Astrocyte (in vitro differentiated cells and primary cell): ENCODE data around the gene EPHA6. TPM values are rescaled to one million over a fixed set of nuclear protein-coding genes. Genes with fewer than 3 reads are reported as not detected.

Experiments
- DNase-seq: peaks from one replicate; pipeline ENCODE4 v3.0.0-alpha.2; 2010; ENCODE audit warnings: low read depth
- FAIRE-seq: peaks from 2 replicates; lab custom pipeline; 2011; peaks lifted over from hg19 to GRCh38; lab: Jason Lieb, UNC
- H2AFZ ChIP-seq: 2 replicates; pipeline ENCODE4 v1.6.0; 2012; ENCODE audit warnings: low read depth, low read length, inconsistent platforms
- H3K27ac ChIP-seq: 2 replicates; pipeline ENCODE4 v1.5.1; 2011; ENCODE audit warnings: low read depth, low read length, inconsistent platforms
- H3K27me3 ChIP-seq: 2 replicates; pipeline ENCODE4 v1.6.0; 2011; ENCODE audit warnings: low read length, inconsistent platforms; ENCODE audit not compliant: insufficient read depth
- H3K36me3 ChIP-seq: 2 replicates; pipeline ENCODE4 v1.5.1; 2011; ENCODE audit warnings: low read length, inconsistent platforms; ENCODE audit not compliant: insufficient read depth
- H3K4me1 ChIP-seq: 2 replicates; pipeline ENCODE4 v1.5.1; 2011; ENCODE audit warnings: low read length, inconsistent platforms; ENCODE audit not compliant: insufficient read depth
- H3K4me2 ChIP-seq: 2 replicates; pipeline ENCODE4 v1.6.0; 2012; ENCODE audit warnings: low read length, inconsistent platforms
- H3K4me3 ChIP-seq: 2 replicates; pipeline ENCODE4 v1.5.1; 2011; ENCODE audit warnings: low read depth, mild to moderate bottlenecking, low read length, inconsistent platforms; ENCODE audit not compliant: insufficient read depth
- H3K79me2 ChIP-seq: 2 replicates; pipeline ENCODE4 v1.6.0; 2012; ENCODE audit warnings: mild to moderate bottlenecking, low read length, inconsistent platforms; ENCODE audit not compliant: insufficient read depth
- H3K9ac ChIP-seq: 2 replicates; pipeline ENCODE4 v1.6.0; 2012; ENCODE audit warnings: mild to moderate bottlenecking, low read length, inconsistent platforms
- H3K9me3 ChIP-seq: 2 replicates; pipeline ENCODE4 v1.5.1; 2012; ENCODE audit warnings: low read depth, mild to moderate bottlenecking, low read length, inconsistent platforms; ENCODE audit not compliant: insufficient read depth
- H4K20me1 ChIP-seq: 2 replicates; pipeline ENCODE4 v1.6.0; 2012; ENCODE audit warnings: low read length, inconsistent platforms; ENCODE audit not compliant: insufficient read depth
- H3K27ac Mint-ChIP-seq: one replicate; pipeline ENCODE4 v1.8.0; 2021; ENCODE audit warnings: mild to moderate bottlenecking, mixed read lengths; ENCODE audit not compliant: unreplicated experiment
- H3K27me3 Mint-ChIP-seq: one replicate; pipeline ENCODE4 v1.8.0; 2021; ENCODE audit warnings: low read depth, mixed read lengths; ENCODE audit not compliant: unreplicated experiment
- H3K36me3 Mint-ChIP-seq: one replicate; pipeline ENCODE4 v1.8.0; 2021; ENCODE audit warnings: low read depth, mixed read lengths; ENCODE audit not compliant: unreplicated experiment
- H3K4me1 Mint-ChIP-seq: one replicate; pipeline ENCODE4 v1.8.0; 2021; ENCODE audit warnings: low read depth, mixed read lengths; ENCODE audit not compliant: unreplicated experiment
- H3K4me3 Mint-ChIP-seq: one replicate; pipeline ENCODE4 v1.8.0; 2021; ENCODE audit warnings: mild to moderate bottlenecking, moderate library complexity, mixed read lengths; ENCODE audit not compliant: unreplicated experiment
- H3K9me3 Mint-ChIP-seq: one replicate; pipeline ENCODE4 v1.8.0; 2021; ENCODE audit warnings: mild to moderate bottlenecking, mixed read lengths; ENCODE audit not compliant: unreplicated experiment
- CTCF ChIP-seq: IDR thresholded peaks from 2 replicates; pipeline ENCODE4 v1.5.1; 2011; ENCODE audit warnings: low read depth, mild to moderate bottlenecking, inconsistent platforms, low read length, moderate library complexity; ENCODE audit not compliant: insufficient read depth
- EZH2 ChIP-seq: IDR thresholded peaks from 2 replicates; pipeline ENCODE4 v1.6.1; 2012; ENCODE audit warnings: mild to moderate bottlenecking, low read length, inconsistent platforms; ENCODE audit not compliant: insufficient read depth
- total RNA-seq: library from RNA; stranded (reverse); gene quantifications from 2 replicates; pipeline ENCODE4 v1.2.1, GENCODE V29; 2021

Gene EPHA6
- total RNA-seq, 1 donor from 2014 or later, result 1.7 TPM

DNA sequence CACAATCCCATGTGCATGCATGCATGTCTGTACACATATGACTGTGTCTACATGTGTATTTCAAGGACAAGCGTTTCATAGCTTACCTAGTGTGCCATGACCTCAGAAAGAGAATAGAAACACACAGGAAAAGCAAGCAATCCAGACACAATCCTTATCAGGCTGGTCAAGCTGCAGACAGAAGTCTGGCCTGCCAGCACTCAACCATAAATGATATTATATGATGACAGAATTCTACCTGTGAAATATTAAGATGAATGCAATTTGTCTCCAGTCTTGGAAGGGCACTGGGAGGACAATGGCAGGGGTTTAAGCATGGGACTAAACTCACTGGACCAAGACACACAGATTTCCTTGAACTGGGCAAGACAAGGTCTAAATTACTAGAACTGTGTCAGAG is 899.2 kb downstream of the EPHA6 start:
- H3K27me3 ChIP-seq, result no peaks in the 10 kb centered on the region
- no peaks in the 10 kb centered on the region for H4K20me1 ChIP-seq
- H3K36me3 ChIP-seq, result no peaks in the 10 kb centered on the region
- H3K4me3 ChIP-seq, result no peak overlapping the region
- no peak overlapping the region for H3K9ac ChIP-seq
- H3K9me3 ChIP-seq, result no peaks in the 10 kb centered on the region
- FAIRE-seq (no peak), DNase-seq (no peak)
- no peaks in the 10 kb centered on the region for H3K79me2 ChIP-seq
- TF ChIP-seq EZH2 (no peak), CTCF (no peak)
- H3K4me2 ChIP-seq, result no peak overlapping the region
- H3K4me1 ChIP-seq, result no peaks in the 10 kb centered on the region
- no peak overlapping the region for H3K27ac ChIP-seq
- Mint-ChIP-seq H3K9me3 (peaks cover 2% of the 10 kb centered on the region), H3K36me3 (no peaks in the 10 kb centered on the region), H3K4me1 (no peaks in the 10 kb centered on the region), H3K27me3 (no peaks in the 10 kb centered on the region), H3K4me3 (no peak overlapping the region), H3K27ac (no peak overlapping the region)
- no peak overlapping the region for H2AFZ ChIP-seq

GRCh38 chr3:97719156-97719821 is 904.9 kb downstream of the EPHA6 start:
- no peaks in the 10 kb centered on the region for H3K79me2 ChIP-seq
- H3K27ac ChIP-seq, result no peak overlapping the region
- H3K9ac ChIP-seq, result no peak overlapping the region
- H3K4me3 ChIP-seq, result no peak overlapping the region
- Mint-ChIP-seq H3K27me3 (no peaks in the 10 kb centered on the region), H3K27ac (no peak overlapping the region), H3K9me3 (no peaks in the 10 kb centered on the region), H3K36me3 (no peaks in the 10 kb centered on the region), H3K4me1 (no peaks in the 10 kb centered on the region), H3K4me3 (no peak overlapping the region)
- H2AFZ ChIP-seq, result no peak overlapping the region
- FAIRE-seq (no peak), DNase-seq (peak; percentile 37)
- H3K4me2 ChIP-seq, result peak overlapping the region; percentile 66
- no peaks in the 10 kb centered on the region for H3K4me1 ChIP-seq
- H3K36me3 ChIP-seq, result no peaks in the 10 kb centered on the region
- TF ChIP-seq EZH2, result no peak
- TF ChIP-seq CTCF, result peak; percentile 97
- H3K27me3 ChIP-seq, result no peaks in the 10 kb centered on the region
- no peaks in the 10 kb centered on the region for H3K9me3 ChIP-seq
- no peaks in the 10 kb centered on the region for H4K20me1 ChIP-seq

GRCh38 chr3:97720417-97720816 is 906.0 kb downstream of the EPHA6 start:
- H3K27ac ChIP-seq, result no peak overlapping the region
- Mint-ChIP-seq H3K36me3 (no peaks in the 10 kb centered on the region), H3K4me3 (no peak overlapping the region), H3K27me3 (no peaks in the 10 kb centered on the region), H3K9me3 (no peaks in the 10 kb centered on the region), H3K27ac (no peak overlapping the region), H3K4me1 (no peaks in the 10 kb centered on the region)
- no peak overlapping the region for H3K4me2 ChIP-seq
- no peaks in the 10 kb centered on the region for H4K20me1 ChIP-seq
- H3K27me3 ChIP-seq, result no peaks in the 10 kb centered on the region
- no peaks in the 10 kb centered on the region for H3K79me2 ChIP-seq
- no peak overlapping the region for H3K9ac ChIP-seq
- TF ChIP-seq CTCF (no peak), EZH2 (no peak)
- FAIRE-seq (no peak), DNase-seq (no peak)
- H3K9me3 ChIP-seq, result no peaks in the 10 kb centered on the region
- H3K4me3 ChIP-seq, result no peak overlapping the region
- no peaks in the 10 kb centered on the region for H3K36me3 ChIP-seq
- H3K4me1 ChIP-seq, result no peaks in the 10 kb centered on the region
- no peak overlapping the region for H2AFZ ChIP-seq
